HL-60 (cell line): ENCODE results near the gene OTOS.

ENCODE experiments used
- CTCF ChIP-seq: IDR thresholded peaks from one replicate; pipeline ENCODE4 v1.5.1; 2011; ENCODE audit warnings: low read length, control low read depth, inconsistent platforms; ENCODE audit not compliant: insufficient read depth
- POLR2AphosphoS5 ChIP-seq: IDR thresholded peaks from 2 replicates; pipeline ENCODE4 v1.6.1; 2012; ENCODE audit warnings: low read depth
- SPI1 ChIP-seq: IDR thresholded peaks from 2 replicates; pipeline ENCODE4 v1.6.1; 2012; ENCODE audit warnings: low read depth, mild to moderate bottlenecking, borderline replicate concordance

DNA sequence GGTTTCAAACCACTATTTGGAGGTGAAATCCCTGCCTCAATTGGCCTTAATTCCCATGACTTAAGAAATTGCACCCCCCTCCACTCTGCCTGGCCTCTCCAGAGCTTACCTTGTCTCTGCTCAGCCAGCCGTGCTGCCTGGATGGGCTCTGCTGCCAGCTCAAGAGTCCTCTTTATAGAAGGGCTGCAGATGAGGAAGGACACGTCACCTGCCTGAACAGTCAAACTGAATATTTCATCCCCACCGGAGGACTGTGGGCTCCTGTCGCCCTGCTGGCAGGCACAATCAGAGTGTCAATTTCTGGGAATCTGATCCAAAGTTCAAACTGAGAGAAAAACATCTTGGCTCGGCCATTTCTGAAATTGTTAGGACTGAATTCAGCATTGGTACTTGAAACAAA is at the start of gene OTOS:
- no peak for TF ChIP-seq POLR2AphosphoS5
- no peak for TF ChIP-seq CTCF
- TF ChIP-seq SPI1: no peak
